Measurements from ENCODE around the gene FAM131C. TPM values are rescaled to one million over a fixed set of nuclear protein-coding genes. Genes with fewer than 3 reads are reported as not detected.

FAM131C gene
- total and polyA plus RNA-seq, 8 donors = 0.35 to 0.37 TPM; not detected in 6

- H3K27ac ChIP-seq = peak overlapping the region in 2 of 5 donors; percentile 41 to 45
- peaks cover 9 to 36% (median 29%) of the 10 kb centered on the region in 4 donors for H3K4me1 ChIP-seq
- H3K36me3 ChIP-seq = peaks cover 7 to 24% (median 17%) of the 10 kb centered on the region in 4 donors
- 63 to 100% (median 80%) methylated on average over 1 of the region's 1 CpG for WGBS, 5 donors
- peak in 1 of 2 donors; percentile 4 for DNase-seq
- H3K27me3 ChIP-seq = no peaks in the 10 kb centered on the region
- no peak for TF ChIP-seq POLR2A (IDR thresholded peaks at IDR 0.05)
- no peak for TF ChIP-seq POLR2AphosphoS5 (IDR thresholded peaks at IDR 0.05)
- TF ChIP-seq EP300 (IDR thresholded peaks at IDR 0.05) = no peak
- TF ChIP-seq CTCF (IDR thresholded peaks at IDR 0.05) = no peak
- H3K9me3 ChIP-seq = no peaks in the 10 kb centered on the region
- H3K4me3 ChIP-seq = no peak overlapping the region
- intact Hi-C loops (cut with DNase I; ENCODE audit: low total_unique reads) = no loop called here
These were observed 47.0 kb upstream of the FAM131C start for GRCh38 chr1:16120407-16120806.

- DNase-seq = peak in 1 of 2 donors; percentile 1
- Histone ChIP-seq H3K9me3 (no peaks in the 10 kb centered on the region), H3K27me3 (no peaks in the 10 kb centered on the region), H3K4me3 (no peak overlapping the region), H3K27ac (peak overlapping the region in 2 of 5 donors; percentile 41 to 45), H3K36me3 (peaks cover 7 to 20% (median 12%) of the 10 kb centered on the region in 4 donors), H3K4me1 (peaks cover 9 to 36% (median 29%) of the 10 kb centered on the region in 4 donors)
- intact Hi-C loops (cut with DNase I; ENCODE audit: low total_unique reads) = no loop called here
- 70 to 90% (median 74%) methylated on average over 3 to 10 of the region's 10 CpGs for WGBS, 5 donors
- TF ChIP-seq EP300 (IDR thresholded peaks at IDR 0.05) (no peak), CTCF (IDR thresholded peaks at IDR 0.05) (no peak), POLR2AphosphoS5 (IDR thresholded peaks at IDR 0.05) (no peak), POLR2A (IDR thresholded peaks at IDR 0.05) (no peak)
These were observed 46.5 kb upstream of the FAM131C start for GRCh38 chr1:16119926-16120325.

GRCh38 chr1:16119504-16119903 is 46.1 kb upstream of the FAM131C start:
- intact Hi-C loops (cut with DNase I; ENCODE audit: low total_unique reads) = no loop called here
- no peak overlapping the region for H3K27ac ChIP-seq
- no peak overlapping the region for H3K4me3 ChIP-seq
- peaks cover 3 to 15% (median 8%) of the 10 kb centered on the region in 4 donors for H3K36me3 ChIP-seq
- peaks cover 9 to 36% (median 29%) of the 10 kb centered on the region in 4 donors for H3K4me1 ChIP-seq
- WGBS, 5 donors = 68 to 89% (median 75%) methylated on average over 1 to 6 of the region's 6 CpGs
- H3K27me3 ChIP-seq = no peaks in the 10 kb centered on the region
- TF ChIP-seq EP300 (IDR thresholded peaks at IDR 0.05) = no peak
- TF ChIP-seq POLR2AphosphoS5 (IDR thresholded peaks at IDR 0.05) = no peak
- no peak for TF ChIP-seq POLR2A (IDR thresholded peaks at IDR 0.05)
- TF ChIP-seq CTCF (IDR thresholded peaks at IDR 0.05) = no peak
- H3K9me3 ChIP-seq = no peaks in the 10 kb centered on the region
- DNase-seq = no peak

GRCh38 chr1:16118706-16119105 is 45.3 kb upstream of the FAM131C start:
- 73 to 79% (median 77%) methylated on average over 7 to 9 of the region's 9 CpGs for WGBS, 5 donors
- Histone ChIP-seq H3K4me1 (peaks cover 9 to 36% (median 29%) of the 10 kb centered on the region in 4 donors), H3K4me3 (no peak overlapping the region), H3K27me3 (no peaks in the 10 kb centered on the region), H3K36me3 (peaks cover 0 to 7% (median 2%) of the 10 kb centered on the region in 4 donors), H3K9me3 (no peaks in the 10 kb centered on the region), H3K27ac (no peak overlapping the region)
- intact Hi-C loops (cut with DNase I; ENCODE audit: low total_unique reads) = no loop called here
- peak in 1 of 2 donors; percentile 27 for DNase-seq
- TF ChIP-seq CTCF (IDR thresholded peaks at IDR 0.05) (no peak), EP300 (IDR thresholded peaks at IDR 0.05) (no peak), POLR2AphosphoS5 (IDR thresholded peaks at IDR 0.05) (no peak), POLR2A (IDR thresholded peaks at IDR 0.05) (no peak)

Data from stomach (tissue), 9 donors.